GM20000 (cell line): Measurements from ENCODE around the gene ELMO1.

Experiments
- DNase-seq: peaks from one replicate; pipeline ENCODE4 v3.0.0; 2012; ENCODE audit warnings: low spot score
- TF ChIP-seq, protein P1 (sequence below): IDR thresholded peaks from 2 replicates; pipeline ENCODE4 v1.5.1; 2012; ENCODE audit warnings: mild to moderate bottlenecking, control low read depth; ENCODE audit errors: extremely low read depth, missing control alignments

ELMO1 gene

GRCh38 chr7:36874041-36874440 is 574.6 kb downstream of the ELMO1 start:
- TF ChIP-seq, protein P1, sequence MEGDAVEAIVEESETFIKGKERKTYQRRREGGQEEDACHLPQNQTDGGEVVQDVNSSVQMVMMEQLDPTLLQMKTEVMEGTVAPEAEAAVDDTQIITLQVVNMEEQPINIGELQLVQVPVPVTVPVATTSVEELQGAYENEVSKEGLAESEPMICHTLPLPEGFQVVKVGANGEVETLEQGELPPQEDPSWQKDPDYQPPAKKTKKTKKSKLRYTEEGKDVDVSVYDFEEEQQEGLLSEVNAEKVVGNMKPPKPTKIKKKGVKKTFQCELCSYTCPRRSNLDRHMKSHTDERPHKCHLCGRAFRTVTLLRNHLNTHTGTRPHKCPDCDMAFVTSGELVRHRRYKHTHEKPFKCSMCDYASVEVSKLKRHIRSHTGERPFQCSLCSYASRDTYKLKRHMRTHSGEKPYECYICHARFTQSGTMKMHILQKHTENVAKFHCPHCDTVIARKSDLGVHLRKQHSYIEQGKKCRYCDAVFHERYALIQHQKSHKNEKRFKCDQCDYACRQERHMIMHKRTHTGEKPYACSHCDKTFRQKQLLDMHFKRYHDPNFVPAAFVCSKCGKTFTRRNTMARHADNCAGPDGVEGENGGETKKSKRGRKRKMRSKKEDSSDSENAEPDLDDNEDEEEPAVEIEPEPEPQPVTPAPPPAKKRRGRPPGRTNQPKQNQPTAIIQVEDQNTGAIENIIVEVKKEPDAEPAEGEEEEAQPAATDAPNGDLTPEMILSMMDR = no peak
- no peak for DNase-seq

DNA sequence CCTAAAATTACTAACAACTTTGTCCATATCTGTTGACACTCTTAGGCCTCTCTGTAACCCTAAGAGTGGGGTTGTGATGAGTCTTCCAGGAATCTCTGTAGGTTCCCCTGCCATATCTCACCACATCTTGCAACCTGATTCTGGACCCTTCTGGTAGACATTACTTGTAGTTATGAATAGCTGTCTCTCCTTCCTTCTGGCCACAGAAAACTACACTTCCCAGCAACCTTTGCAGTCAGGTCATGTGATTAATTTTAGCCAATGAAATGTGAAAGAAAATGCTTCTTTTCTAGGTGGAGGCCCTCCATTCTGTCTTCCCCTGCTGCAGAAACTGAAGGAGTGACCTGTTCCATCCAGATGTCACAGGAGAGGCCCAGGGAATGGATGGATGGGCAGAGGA is 576.8 kb downstream of the ELMO1 start:
- TF ChIP-seq, protein P1 = no peak
- no peak for DNase-seq

- TF ChIP-seq, protein P1 = no peak
- DNase-seq = no peak
These were observed 577.3 kb downstream of the ELMO1 start for GRCh38 chr7:36871355-36871738.

GRCh38 chr7:36870625-36871354 is 577.9 kb downstream of the ELMO1 start:
- TF ChIP-seq, protein P1 = no peak

GRCh38 chr7:36868727-36869411 is 579.8 kb downstream of the ELMO1 start:
- TF ChIP-seq, protein P1 = no peak
- no peak for DNase-seq

More at GRCh38 chr7:36870625-36871354, 577.9 kb downstream of the ELMO1 start:
- DNase-seq = no peak

DNA sequence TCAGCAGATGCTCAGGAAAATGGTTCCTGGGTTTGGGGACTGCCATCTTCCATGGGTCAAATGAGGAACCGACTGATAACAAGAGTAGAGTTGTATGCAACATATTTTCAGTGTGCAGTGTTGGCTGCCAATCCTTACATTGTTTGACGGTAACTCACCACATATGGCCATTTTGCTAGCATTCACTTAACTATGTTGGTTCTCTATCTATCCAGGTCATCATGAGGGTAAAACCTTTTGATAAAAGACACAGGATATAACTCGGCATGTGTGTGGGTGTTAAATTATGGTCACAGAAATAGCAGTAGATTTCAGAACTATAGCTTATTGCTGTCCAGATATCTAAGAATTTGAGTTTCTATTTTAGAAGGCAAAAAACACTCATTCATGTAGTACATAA is 583.6 kb downstream of the ELMO1 start:
- TF ChIP-seq, protein P1 = no peak
- no peak for DNase-seq

DNA sequence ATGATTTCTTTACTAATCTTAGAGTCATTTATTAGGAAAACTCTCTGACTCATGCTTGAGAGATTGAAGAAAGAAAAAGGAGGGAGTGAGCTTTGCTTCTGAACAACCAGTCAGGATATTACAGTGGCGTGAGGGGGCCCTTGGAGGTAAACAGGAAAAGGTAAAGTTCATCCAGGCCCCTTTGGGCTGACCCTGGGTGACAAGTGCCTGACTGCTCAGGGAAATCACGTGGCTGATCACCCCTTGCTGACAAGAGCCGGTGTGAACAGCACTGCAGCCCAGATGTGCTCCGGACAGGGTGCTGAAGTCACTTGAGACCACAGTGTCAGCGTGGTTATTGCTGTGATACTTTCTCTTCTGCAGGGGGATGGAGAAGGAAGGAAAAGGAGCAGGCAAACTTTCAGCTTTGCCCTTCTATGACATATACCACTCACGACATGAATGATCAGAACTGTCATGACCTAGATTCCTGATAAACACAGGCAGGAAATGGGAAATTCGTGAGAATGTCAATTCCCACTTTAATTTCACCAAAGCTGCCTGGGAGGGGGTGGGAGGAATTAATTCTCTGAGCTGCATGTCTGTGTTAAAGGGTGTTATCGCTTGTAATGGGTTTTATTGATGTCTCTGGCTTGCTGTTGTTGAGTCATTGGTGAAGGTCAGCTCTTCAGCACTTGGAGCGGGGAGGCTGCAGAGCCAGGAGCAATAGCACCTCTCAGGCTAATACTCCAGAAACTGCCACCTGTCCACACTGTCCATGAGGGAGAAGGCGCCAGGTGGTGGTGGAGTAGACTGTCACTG is 584.6 kb downstream of the ELMO1 start:
- TF ChIP-seq, protein P1 = no peak
- DNase-seq = no peak
